NT2/D1 (cell line): Measurements from ENCODE around the gene PFKFB3.

ENCODE experiments used
- SUZ12 ChIP-seq: IDR thresholded peaks from 2 replicates; pipeline ENCODE4 v1.6.1; 2011; ENCODE audit not compliant: insufficient read length, insufficient read depth; ENCODE audit errors: extremely low read depth
- YY1 ChIP-seq: IDR thresholded peaks from 2 replicates; pipeline ENCODE4 v1.6.1; 2011; ENCODE audit not compliant: insufficient read length, insufficient read depth
- ZNF274 ChIP-seq: IDR thresholded peaks from 2 replicates; pipeline ENCODE4 v1.6.1; 2011; ENCODE audit warnings: mild to moderate bottlenecking, low read depth, low read length

- TF ChIP-seq SUZ12 (no peak), YY1 (no peak), ZNF274 (no peak)
Observed at GRCh38 chr10:6271663-6272062, 68.9 kb downstream of the PFKFB3 start.
